OCI-M1 (cell line): Measurements from ENCODE around the gene EHD4.

Experiments
- DNase-seq: peaks from one replicate; lab custom pipeline; 2025; lab: John Stamatoyannopoulos, UW

Gene EHD4

DNA sequence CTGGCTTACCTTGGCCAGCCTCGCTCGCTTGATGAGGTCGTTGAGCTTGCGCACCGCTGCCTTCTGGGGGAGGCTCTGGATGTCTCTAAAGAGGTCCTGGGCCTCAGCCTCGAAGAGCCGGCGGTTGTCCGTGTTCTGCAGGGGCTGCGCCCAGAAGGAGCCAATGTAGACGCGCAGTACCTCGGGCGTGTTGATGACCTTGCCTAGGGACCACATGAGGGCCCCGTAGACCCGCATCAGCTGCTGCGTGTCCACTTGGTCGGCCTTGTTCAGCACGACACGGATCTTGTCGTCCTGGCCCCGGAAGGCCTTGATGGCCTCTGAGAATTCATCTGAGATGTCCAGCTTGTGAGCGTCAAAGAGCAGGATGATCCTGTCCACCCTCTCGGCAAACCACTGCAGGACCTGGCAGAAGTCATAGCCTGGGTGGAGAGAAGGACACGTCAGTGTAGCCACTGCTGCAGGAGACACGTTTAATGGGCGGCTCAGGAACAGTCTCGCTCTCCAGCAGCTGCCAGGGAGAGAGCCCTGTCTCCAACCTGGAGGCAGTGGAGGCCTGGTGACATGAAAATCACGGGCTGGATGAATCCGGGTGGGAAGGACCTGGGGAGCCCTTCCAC, 53.0 kb downstream of the EHD4 start:
- no peak for DNase-seq

DNA sequence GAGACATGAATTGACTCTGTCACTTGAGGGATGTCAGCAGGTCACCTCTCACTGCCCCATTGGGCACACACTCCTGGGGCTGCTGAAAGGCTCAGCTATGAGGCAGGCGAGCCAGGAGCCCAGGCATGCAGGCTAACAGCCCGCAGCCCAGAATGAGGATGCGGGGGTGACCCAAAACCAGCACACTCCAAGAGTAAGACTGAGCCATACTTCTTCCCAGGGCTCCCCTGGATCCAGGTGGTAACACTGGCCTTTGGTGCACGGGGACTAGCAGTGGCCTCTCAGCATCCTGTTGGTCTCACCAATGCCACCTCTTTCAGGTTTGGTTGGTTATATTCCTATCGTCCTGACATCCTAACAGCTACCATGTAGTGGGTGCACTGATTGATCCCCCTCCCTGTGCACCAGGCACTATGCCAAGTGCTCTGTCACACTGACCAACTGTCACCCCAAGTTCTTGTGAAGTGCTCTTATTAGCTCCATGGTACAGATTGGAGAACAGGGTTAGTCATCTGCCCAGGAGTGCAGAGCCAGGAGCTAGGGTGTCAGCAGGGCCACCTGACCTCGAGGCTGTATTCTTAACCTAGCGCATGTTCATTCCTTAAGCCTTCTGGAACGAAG, 53.7 kb downstream of the EHD4 start:
- DNase-seq: no peak

DNA sequence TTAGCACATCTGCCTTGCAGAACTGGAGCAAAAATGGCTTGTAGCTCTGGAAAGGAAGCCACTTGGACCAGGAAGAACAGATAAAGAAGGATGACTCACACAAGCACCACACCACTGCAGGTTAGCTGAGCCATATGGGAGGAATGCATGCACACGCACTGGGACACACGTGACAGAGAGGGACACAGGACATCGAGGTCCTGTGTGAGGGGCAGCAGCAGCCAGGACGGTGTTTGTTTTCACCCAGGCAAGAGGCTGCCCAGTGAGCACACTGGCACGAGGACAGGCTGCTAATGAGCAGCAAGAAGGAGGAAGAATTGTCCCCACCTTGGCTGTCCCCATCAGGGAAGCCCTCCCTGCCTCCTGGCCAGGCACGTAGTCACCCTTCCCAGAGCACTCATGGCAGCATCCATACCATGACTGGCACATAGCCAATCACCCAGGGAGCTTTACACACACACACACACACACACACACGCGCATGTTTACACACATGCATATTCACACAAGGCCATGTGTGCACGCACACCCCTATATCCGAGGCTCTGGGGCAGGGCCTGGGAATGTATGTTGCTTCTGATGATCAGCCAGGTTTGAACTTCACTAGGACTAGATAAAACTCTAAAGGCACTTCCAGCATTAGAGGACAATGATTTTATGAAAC, 54.5 kb downstream of the EHD4 start:
- peak; percentile 24 for DNase-seq

DNA sequence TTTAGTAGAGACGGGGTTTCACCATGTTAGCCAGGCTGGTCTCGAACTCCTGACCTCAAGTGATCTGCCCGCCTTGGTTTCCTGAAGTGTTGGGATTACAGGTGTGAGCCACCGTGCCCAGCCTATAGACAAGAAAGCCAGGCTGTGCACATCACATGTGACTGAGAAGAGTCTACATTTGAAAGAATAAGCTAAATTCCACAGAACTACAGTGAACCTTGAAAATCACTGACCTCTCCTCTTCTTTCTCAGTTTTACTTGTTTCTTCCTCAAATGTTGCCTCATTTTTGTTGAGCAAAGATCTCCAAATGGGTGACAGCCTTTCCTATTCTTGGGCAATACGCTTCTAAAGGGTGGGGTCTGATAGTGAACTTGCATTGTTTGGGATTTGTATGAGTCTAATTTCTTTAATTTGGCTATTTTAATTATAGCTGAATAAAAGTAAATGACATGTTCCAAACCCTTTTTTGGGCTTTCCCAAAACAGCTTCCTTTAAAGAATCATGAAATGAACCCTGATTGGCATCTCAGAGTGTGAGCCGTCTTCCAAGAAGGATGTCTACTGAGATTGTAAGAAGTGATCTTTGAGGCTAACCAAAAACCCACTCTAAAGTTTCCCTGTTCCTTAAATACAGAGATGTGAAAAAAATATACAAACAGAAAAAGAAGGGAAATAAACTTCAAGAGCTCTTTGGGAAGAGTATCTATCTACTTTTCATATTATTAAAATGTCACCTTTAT, 56.9 kb downstream of the EHD4 start:
- DNase-seq: no peak

DNA sequence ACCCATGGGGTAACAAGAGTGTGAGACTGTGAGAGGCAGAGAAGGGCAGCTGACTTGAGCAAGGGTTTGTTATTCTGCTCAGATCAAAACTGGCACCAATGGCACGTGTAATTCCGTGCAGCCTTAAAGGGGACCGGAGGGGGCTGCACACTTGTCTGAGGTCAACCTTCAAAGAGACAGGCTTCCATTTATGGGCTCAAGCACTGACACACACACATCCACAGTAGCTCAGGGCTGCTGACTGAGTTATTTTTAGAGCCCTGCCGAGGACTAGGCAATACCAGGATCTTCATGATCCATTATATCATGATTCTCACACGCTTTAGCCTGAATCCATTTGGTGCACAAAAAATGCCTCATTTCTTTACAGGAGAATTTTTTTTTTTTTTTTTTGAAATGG, 57.9 kb downstream of the EHD4 start:
- no peak for DNase-seq

DNA sequence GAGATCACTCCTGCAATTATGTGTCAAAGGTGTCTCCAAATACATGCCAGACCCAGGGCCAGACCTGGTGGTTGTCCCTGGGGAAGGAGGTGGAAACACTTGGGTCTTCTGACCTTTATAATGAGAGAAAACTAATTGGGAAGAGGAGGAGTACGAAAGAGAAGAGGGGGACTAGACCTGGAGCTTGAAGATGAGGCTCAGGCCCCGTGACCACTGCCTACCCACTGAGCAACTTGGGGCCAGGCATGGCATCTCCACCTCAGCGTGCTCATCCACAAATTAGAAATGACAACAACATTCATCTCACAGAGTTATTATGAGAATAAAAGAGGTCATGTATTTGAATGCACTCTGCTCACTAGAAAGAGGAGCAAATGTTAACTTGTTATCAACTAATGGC, 59.1 kb downstream of the EHD4 start:
- no peak for DNase-seq

DNA sequence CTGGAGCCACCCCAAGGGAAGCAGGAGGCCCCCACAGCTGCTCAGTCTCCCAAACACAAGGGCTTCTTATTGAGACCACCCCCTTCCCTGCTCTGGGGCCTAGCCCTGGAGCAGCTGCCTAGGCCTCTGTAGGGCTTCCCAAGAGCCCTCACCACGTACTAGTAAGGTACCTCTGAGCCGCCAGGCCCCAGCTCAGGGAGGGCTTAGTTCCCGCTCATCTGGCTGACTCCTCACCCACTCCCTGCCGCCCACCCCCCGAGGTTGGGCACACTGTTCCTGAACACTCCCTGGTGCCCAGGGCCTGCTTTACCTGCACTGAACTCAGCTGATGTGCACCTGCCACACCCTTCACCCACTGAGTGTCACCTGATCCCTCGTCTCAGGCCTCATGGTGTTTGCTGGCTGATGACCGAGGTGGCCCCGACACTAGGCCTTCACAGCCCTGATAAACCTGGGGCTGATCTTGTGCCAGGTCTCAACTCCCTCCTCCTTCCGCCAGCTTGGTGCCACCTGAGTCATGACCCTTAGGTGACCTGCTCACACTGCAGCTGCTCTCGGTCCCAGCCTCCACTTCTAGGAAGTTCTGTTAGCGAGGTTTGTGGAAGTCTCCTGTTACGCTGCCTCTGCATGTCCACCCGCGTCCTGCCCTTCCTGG, 60.5 kb downstream of the EHD4 start:
- DNase-seq: no peak

DNA sequence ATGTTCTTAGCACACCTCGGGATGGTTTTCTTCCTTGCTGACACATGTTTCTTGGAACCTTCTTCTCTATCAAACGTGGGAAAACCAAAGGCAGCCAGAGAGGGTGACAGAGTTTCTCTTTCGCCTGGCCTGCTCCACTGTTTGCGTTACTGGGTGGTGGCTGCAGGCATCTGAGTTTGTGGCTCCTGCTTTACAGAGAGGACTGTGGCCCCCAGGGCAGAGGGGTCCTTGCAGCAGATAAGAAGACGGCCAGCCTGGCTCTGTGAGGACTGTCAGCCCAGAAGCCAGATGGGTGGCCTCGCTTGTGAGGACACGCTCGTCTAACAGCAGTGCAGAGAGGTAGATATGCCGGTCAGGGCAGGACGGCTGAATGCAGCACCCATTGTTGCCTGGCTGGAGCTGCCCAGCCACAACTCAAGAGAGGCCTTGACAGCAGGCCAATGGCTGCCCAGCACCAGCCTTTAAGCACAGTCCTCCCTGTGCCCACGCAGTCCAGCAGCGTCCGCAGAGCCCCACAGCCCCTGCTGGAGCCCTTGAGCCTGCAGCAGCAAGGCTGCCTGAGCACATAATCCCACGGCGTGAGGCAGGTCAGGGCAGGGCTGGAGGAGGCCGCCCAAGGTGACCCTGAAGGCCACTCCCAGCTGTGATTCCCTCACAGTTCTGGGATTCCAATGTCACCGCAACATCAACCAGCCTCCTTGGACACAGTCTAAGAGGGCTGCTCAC, 63.5 kb downstream of the EHD4 start:
- DNase-seq: no peak

DNA sequence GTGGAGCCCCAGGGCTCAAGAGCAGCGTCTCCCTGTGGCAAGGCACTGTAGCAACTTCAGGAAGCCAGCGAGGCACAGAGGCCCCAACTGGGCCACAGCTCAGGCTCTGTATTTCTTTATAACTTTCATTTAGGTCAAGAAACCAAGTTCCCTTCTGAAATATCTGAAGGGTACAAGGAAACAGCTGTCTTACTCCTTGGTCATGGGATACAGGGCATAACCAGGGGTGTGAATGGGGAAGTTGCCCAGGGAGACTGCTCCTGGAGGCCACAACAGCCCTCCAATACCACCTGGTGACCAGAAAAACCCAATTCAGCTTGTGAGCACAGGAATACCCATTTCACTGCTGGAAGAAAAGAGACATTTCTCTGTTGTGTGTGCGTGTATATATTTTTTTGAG, 65.2 kb downstream of the EHD4 start:
- DNase-seq: no peak

DNA sequence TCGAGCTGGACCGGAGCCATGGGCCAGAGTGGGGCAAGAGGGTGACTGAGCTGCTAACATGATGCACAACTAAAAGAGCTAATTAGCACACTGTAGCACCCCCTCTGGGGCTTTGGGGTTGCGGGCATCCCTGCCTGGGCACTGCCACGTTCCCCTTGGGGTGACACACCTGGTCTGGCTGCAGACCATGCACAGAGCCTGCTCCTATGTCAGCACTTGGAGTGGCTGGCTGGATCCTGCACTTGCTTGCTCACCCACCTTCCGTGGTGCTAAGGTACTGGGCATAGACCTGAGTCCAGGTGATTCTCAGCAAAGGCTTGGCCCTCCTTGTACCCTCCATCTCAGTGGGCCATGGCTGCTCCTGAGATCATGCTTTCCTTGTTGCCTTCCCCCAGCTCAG, 65.7 kb downstream of the EHD4 start:
- no peak for DNase-seq

DNA sequence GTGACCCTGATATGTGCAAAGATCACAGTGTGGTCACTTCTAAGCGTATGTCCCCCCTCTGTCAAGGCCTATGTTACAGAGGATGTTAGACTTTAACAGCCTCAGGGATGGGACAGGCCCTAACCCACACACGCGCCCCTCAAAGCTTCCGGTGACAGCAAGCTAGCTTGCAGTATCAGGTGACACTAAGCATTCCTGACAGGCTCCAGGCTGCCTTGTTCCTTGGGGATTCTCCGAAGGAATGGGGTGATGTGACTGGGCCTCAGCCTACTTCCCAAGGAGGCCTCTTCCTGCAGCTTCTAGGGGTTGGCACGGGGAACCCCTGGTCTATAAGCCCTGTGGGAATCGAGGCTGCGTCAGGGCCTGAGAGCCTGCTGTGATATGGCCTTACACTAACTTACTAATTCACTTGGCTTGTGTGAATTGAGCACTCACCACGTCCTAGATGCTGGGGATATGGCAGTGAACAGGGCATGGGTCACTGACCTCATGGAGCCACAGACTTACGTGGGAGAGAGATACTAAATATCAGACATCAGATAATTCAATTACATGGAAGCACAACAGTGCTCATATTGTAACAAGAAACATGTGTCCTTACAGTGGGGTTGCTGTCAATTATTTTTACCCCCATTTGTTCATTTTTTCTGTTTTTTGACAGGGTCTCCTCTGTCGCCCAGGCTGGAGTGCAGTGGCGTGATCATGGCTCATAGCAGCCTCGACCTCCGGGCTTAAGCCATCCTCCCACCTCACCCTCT, 67.1 kb downstream of the EHD4 start:
- no peak for DNase-seq

DNA sequence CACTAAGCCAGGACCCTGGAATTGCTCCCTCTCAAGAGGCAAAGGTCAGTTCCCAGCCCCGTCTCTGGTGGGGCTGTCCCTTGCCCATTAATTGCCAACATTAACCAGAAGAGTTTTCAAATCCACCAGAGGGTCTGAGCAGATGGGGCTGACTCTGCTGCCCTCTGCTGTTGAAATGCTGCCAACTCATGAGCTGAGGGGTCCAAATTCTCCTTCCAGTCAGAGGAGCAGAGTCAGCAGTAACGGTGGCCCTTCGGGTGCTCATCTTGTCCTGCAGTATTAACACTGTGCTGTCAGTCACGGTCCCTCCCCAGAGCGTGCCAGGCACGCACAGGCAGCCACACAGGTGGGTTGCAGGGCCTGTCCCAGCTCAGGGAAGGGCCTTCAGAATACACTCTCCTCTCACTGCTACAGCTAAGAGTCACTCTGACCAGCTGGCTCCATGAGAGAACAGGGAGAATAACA, 67.8 kb downstream of the EHD4 start:
- DNase-seq: peak; percentile 78

DNA sequence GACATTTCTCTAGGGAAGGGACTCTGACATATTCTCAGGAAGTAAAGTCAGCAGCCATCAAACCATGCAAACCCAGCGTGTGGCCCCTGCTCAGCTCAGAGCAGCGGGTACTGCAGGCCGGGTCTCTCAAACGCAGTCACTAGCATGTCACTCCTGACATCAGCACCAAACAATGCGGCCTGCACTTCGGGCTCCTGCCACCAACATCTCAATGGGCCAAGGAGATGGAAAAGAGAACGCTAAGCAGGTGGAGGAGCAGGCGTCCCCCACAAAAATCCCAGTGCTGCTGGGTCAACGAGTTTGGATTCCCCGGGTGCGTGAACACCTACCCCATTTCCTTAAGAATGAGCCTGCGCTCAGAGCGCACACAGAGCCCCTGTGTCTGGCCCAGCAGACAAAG, 68.6 kb downstream of the EHD4 start:
- DNase-seq: no peak

DNA sequence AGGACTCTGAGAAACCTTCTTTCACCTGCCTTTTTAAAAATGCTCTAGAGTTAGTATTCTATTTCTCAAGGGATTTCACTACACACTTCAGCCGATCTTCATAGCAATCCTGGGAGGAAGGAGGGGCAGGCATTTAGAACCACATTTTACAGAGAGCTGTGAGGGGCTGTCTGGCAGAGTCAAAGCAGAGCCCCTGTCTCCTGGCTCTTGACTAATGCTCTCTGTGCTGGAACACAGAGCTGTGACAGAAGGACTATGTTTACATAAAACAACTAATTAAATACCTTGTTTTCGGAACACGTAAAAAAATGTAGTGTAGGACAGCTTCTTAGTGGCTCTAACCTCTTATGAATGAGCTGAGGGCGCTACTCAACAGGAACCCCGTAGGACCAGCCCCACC, 70.9 kb downstream of the EHD4 start:
- no peak for DNase-seq

DNA sequence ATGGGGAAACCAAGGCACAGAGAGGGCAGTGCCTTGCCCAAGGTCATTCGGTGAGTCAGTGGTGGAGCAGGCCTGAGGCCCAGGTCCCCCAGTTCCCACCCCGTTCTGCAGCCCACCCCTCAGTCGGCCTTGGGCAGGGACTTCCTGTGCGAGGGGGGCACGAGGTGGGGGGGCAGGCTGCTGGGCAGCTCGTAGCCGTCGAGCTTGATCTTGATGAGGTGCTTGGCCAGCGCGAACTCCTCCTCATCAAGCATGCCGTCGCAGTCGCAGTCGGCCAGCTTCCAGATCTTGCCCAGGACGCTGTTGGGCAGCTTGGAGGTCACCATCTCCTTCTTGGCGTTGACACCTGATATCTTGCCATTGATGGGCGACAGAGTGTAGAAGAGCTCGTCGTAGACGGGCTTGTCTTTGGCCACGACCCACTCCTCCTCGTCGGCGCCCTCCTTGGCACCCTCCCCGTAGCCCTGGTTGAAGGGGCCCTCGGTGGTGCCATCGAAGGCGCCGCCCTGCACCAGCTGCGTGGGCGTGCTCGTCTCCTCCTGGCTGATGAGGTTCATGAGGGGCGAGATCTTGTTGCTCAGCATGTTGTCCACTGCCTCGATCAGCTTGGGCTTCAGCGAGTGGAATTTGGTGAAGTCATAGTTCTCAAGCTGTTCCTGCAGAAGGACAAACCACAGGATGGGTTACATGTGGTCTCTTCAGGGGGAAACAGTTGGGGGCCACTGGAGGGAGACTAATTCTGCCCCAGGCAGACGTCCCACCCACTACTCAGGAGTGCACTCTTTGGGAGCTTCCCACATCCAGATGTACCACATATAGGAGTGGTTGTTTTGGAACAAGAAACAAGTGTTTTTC, 71.6 kb downstream of the EHD4 start:
- DNase-seq: no peak

DNA sequence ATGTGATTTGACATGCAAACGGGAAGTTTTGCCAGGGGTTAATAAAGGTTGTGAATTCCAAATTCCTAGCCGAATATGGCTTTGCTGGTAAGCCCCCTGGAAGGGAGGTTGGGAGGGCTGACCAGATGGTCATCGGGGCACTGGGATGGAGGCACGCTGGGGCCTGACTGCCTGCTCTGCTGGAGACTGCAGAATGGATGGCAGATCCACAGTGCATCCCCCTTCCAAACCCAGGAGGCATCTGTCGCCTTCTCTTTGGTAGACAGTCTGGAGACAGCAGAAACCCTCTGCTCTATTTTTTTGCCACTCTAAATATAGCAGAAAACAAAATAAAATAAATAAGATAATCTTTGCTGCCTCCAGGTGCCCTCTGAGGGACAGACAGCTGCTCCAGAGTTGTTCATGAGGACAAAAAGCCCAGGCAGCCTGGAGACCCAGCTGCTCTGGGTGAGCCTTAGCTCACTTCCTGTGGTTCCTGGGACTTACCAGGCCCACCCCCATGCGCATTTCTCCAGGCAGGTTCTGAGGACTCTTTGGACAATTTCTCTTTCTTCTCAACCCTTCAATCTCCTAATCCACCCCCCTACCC, 72.4 kb downstream of the EHD4 start:
- DNase-seq: no peak

DNA sequence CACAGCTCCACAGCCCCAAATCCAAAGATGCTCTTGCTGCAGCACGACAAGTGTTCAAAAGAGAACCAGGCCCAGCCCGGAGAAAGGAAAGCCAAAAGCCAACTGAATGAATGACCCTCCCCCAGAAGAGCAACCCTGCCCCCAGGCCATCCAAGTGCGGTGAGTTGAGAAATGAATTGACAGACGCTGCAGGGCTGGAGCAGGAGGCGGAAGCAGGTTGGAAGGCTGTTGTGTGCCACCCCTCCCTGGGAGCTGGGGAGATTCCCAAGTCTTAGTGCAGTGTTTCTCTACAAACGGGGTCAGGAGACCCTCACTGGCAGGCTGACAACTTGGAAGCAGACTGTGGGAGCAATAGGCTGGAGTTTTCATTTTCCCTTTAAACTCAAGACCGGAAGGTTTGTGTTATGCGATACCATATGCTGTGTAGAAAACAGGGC, 75.0 kb downstream of the EHD4 start:
- DNase-seq: no peak

DNA sequence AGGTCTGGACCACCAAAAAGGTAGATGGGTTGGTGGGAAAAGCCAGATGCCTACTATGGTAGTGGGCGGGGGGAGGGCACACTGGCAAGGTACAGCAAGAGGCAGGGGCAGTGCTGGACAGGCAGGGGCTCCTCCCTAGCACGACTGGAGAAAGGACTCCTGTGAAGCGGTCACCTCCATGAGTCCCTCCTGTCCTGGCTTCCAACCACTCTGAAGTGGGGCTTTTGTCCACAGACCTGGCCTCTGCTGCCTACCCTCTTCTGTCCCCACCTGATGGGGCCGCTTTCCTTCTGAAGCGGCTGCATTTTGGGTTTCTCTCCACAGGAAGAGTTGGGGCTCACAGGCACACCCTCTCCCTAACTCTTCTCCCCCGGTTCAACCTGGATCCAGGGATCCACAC, 75.8 kb downstream of the EHD4 start:
- no peak for DNase-seq

DNA sequence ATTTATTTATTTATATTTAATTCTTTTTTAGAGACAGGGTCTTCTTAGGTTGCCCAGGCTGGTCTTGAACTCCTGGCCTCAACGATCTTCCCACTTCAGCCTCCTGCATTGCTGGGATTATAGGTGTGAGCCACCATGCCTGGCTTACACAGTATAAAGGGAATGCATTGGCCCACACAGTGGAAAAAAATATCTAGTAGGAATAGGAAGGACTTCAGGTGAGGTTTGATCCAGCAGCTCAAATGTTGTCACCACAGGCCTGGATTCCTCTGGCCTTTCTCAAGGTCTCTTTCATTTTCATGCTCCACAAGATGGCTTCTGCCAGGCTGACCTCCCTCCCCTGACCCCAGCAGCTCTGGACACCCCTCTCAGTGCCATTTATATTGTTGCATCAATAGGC, 76.4 kb downstream of the EHD4 start:
- DNase-seq: no peak

DNA sequence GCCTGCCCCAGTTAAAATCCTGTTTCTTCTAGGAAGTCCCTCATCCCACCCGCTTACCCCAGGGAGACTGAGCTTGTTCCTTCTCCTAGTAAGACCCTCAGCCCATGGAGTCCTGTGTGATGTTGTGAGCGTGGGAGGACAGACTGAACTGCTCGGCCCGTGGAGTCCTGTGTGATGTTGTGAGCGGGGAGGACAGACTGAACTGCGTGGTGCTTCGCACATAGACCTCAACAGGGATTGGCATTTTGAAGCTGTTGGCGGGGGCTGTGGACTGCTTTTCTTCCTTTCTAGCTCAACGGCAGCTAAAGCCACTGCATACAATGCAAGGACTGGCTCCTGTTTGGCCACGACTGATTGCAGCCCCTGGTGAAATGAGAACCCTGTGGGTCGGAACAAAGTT, 76.9 kb downstream of the EHD4 start:
- no peak for DNase-seq
